Activated CD4-positive, alpha-beta T cell treated with anti-CD3 and anti-CD28 coated beads, Interleukin-2, amount 10 ng/mL, durations not matched to agents 24 days and 14 days (primary cell): ENCODE results near the gene PLAAT5. TPM values are rescaled to one million over a fixed set of nuclear protein-coding genes. Genes with fewer than 3 reads are reported as not detected.
"Not testable (repeated sequence)": the region's sequence is repeated elsewhere in the genome, so short reads cannot be mapped to it uniquely, and the experiment has no call there.

Experiments
- DNase-seq: peaks from one replicate; pipeline ENCODE4 v3.0.0; 2022
- H3K27ac Mint-ChIP-seq: one replicate; pipeline ENCODE4 v1.8.0; 2022; ENCODE audit warnings: mild to moderate bottlenecking, mixed read lengths
- H3K27me3 Mint-ChIP-seq: one replicate; pipeline ENCODE4 v1.8.0; 2022; ENCODE audit warnings: mixed read lengths
- H3K36me3 Mint-ChIP-seq: one replicate; pipeline ENCODE4 v1.8.0; 2022; ENCODE audit warnings: low read depth, mild to moderate bottlenecking, mixed read lengths
- H3K4me1 Mint-ChIP-seq: one replicate; pipeline ENCODE4 v1.8.0; 2021; ENCODE audit warnings: mixed read lengths
- H3K4me3 Mint-ChIP-seq: one replicate; pipeline ENCODE4 v1.8.0; 2022; ENCODE audit warnings: mild to moderate bottlenecking, moderate library complexity, mixed read lengths
- H3K9me3 Mint-ChIP-seq: one replicate; pipeline ENCODE4 v1.8.0; 2021; ENCODE audit warnings: mixed read lengths
- intact Hi-C: fragments of 100-400 bp; cut with micrococcal nuclease; formaldehyde crosslinking; loops from one replicate; pipeline ENCODE4 v1.15.1; 2023
- total RNA-seq: library from RNA; stranded (reverse); gene quantifications from 2 replicates; pipeline ENCODE4 v1.2.3, GENCODE V29; 2022

The PLAAT5 gene
- total RNA-seq, 1 donor from 2014 or later = not detected

GRCh38 chr11:63435351-63435750, 55.6 kb downstream of the PLAAT5 start:
- intact Hi-C loops, H3K4me1 Mint-ChIP-seq, H3K9me3 Mint-ChIP-seq, H3K36me3 Mint-ChIP-seq, DNase-seq, H3K27ac Mint-ChIP-seq, H3K4me3 Mint-ChIP-seq: not testable (repeated sequence)
- peaks cover 13% of the 10 kb centered on the region for H3K27me3 Mint-ChIP-seq

GRCh38 chr11:63430731-63431130, 60.2 kb downstream of the PLAAT5 start:
- H3K9me3 Mint-ChIP-seq, H3K27ac Mint-ChIP-seq, H3K36me3 Mint-ChIP-seq, H3K4me1 Mint-ChIP-seq, H3K4me3 Mint-ChIP-seq, intact Hi-C loops, DNase-seq: not testable (repeated sequence)
- H3K27me3 Mint-ChIP-seq = peaks cover 12% of the 10 kb centered on the region

- no peak for DNase-seq
- H3K4me1 Mint-ChIP-seq = no peaks in the 10 kb centered on the region
- no peak overlapping the region for H3K27ac Mint-ChIP-seq
- no peaks in the 10 kb centered on the region for H3K9me3 Mint-ChIP-seq
- no peaks in the 10 kb centered on the region for H3K36me3 Mint-ChIP-seq
- no peak overlapping the region for H3K4me3 Mint-ChIP-seq
- intact Hi-C loops = no loop called here
- H3K27me3 Mint-ChIP-seq = peaks cover 9% of the 10 kb centered on the region
Observed at GRCh38 chr11:63427971-63428508, 62.9 kb downstream of the PLAAT5 start.

GRCh38 chr11:63417174-63417852, 73.7 kb downstream of the PLAAT5 start:
- H3K36me3 Mint-ChIP-seq = no peaks in the 10 kb centered on the region
- H3K27me3 Mint-ChIP-seq = peaks cover 2% of the 10 kb centered on the region
- intact Hi-C loops = no loop called here
- no peak overlapping the region for H3K27ac Mint-ChIP-seq
- DNase-seq = no peak
- H3K4me3 Mint-ChIP-seq = no peak overlapping the region
- H3K9me3 Mint-ChIP-seq = no peaks in the 10 kb centered on the region
- H3K4me1 Mint-ChIP-seq = peaks cover 5% of the 10 kb centered on the region

Other genes with a start within 250 kb of the PLAAT5 start
- gene SLC22A25, start 247.6 kb downstream of the PLAAT5 start, total RNA-seq = not detected in 2 replicates
- not detected in 2 replicates for gene SLC22A9, start 121.4 kb downstream of the PLAAT5 start, total RNA-seq
- not detected in 2 replicates for gene LGALS12, start 14.9 kb upstream of the PLAAT5 start, total RNA-seq
- gene PLAAT4, start 45.6 kb upstream of the PLAAT5 start, total RNA-seq = 12.2 and 14.7 TPM in 2 replicates
- gene PLAAT2, start 72.2 kb upstream of the PLAAT5 start, total RNA-seq = not detected in 2 replicates
- 2.1 and 3.1 TPM in 2 replicates for gene PLAAT3, start 123.3 kb upstream of the PLAAT5 start, total RNA-seq
- 38.5 and 39.5 TPM in 2 replicates for gene ATL3, start 180.2 kb upstream of the PLAAT5 start, total RNA-seq
- gene RTN3, start 190.3 kb upstream of the PLAAT5 start, total RNA-seq = 51.3 and 54.2 TPM in 2 replicates